ENCODE measurements around the gene DPH6.

- TF ChIP-seq POLR2AphosphoS5 (IDR thresholded peaks at IDR 0.05; ENCODE audit: borderline replicate concordance, low read depth, low read length) (no peak), EZH2 (IDR thresholded peaks at IDR 0.05) (no peak)
Measured at GRCh38 chr15:35547775-35548364, 1.9 kb upstream of the DPH6 start.
